A673 (cell line): ENCODE measurements around the gene RBPMS2. TPM values are rescaled to one million over a fixed set of nuclear protein-coding genes. Genes with fewer than 3 reads are reported as not detected.

ENCODE experiments used
- BruUV-seq: library from RNA; stranded (reverse); fragments of 400-500 nt; replicated peaks from 2 replicates; lab custom pipeline; 2021; lab: Mats Ljungman, UMichigan
- CTCF ChIA-PET: fragments of 300-600 bp; sonication (Branson Sonifier 250); formaldehyde crosslinking; loops from one replicate; lab custom pipeline; 2022; ENCODE audit warnings: antibody characterized with exemption; lab: Charles Lee
- POLR2A ChIA-PET: fragments of 300-600 bp; sonication (Branson Sonifier 250); formaldehyde crosslinking; loops from one replicate; lab custom pipeline; 2022; ENCODE audit warnings: antibody characterized with exemption; ENCODE audit not compliant: low non-redundant PET; lab: Charles Lee
- DNase-seq: peaks from one replicate; pipeline ENCODE4 v3.0.0-alpha.2; 2015; ENCODE audit warnings: low spot score
- H3K27ac ChIP-seq: fragments of 200-600 bp; sonication (generic); 2 replicates; pipeline ENCODE4 v1.5.1; 2016; ENCODE audit warnings: mixed run types, low read depth, mild to moderate bottlenecking, mixed read lengths, antibody characterized with exemption, low read length; ENCODE audit not compliant: poor library complexity, severe bottlenecking
- H3K27me3 ChIP-seq: fragments of 200-600 bp; sonication (generic); replicated peaks from 2 replicates; pipeline ENCODE4 v1.6.1; 2017; ENCODE audit warnings: mixed run types, low read depth, mild to moderate bottlenecking, mixed read lengths, antibody characterized with exemption, low read length; ENCODE audit not compliant: insufficient read depth, poor library complexity
- H3K36me3 ChIP-seq: fragments of 200-600 bp; sonication (generic); 2 replicates; pipeline ENCODE4 v1.6.1; 2016; ENCODE audit warnings: mixed run types, mild to moderate bottlenecking, mixed read lengths, antibody characterized with exemption, low read length; ENCODE audit not compliant: insufficient read depth, poor library complexity, severe bottlenecking
- H3K4me1 ChIP-seq: fragments of 200-600 bp; sonication (generic); 2 replicates; pipeline ENCODE4 v1.6.1; 2017; ENCODE audit warnings: mixed run types, mild to moderate bottlenecking, mixed read lengths, antibody characterized with exemption, low read length; ENCODE audit not compliant: insufficient read depth, poor library complexity, severe bottlenecking
- H3K4me3 ChIP-seq: fragments of 200-600 bp; sonication (generic); 2 replicates; pipeline ENCODE4 v1.5.1; 2016; ENCODE audit warnings: low read depth, mixed run types, mild to moderate bottlenecking, mixed read lengths, low read length; ENCODE audit not compliant: poor library complexity, severe bottlenecking
- H3K9me3 ChIP-seq: fragments of 200-600 bp; sonication (generic); 2 replicates; pipeline ENCODE4 v1.6.1; 2016; ENCODE audit warnings: mixed run types, low read depth, mild to moderate bottlenecking, mixed read lengths, antibody characterized with exemption, low read length; ENCODE audit not compliant: poor library complexity, severe bottlenecking
- EZH2 ChIP-seq: fragments of 200-600 bp; sonication (generic); IDR thresholded peaks from 2 replicates; pipeline ENCODE4 v1.6.1; 2017; ENCODE audit warnings: borderline replicate concordance, low read depth, mild to moderate bottlenecking, mixed read lengths, antibody characterized with exemption, low read length; ENCODE audit not compliant: poor library complexity, severe bottlenecking
- intact Hi-C: fragments of 100-400 bp; cut with micrococcal nuclease; formaldehyde crosslinking; loops from one replicate; pipeline ENCODE4 v1.10.0; 2022; ENCODE audit not compliant: unreplicated experiment
- total RNA-seq: library from RNA; stranded (reverse); gene quantifications from 2 replicates; pipeline ENCODE4 v1.2.3, GENCODE V29; 2021
- TF ChIP-seq, protein P1 (sequence below): fragments of 300-800, 200-600 bp; sonication (generic); conservative IDR thresholded peaks from 2 replicates; pipeline ENCODE4 v1.5.1; 2017; ENCODE audit warnings: low read depth, mild to moderate bottlenecking, antibody characterized with exemption, low read length, moderate library complexity, mixed read lengths

Gene RBPMS2
- total RNA-seq, 1 experiment from 2014 or later = 2.9 TPM

DNA sequence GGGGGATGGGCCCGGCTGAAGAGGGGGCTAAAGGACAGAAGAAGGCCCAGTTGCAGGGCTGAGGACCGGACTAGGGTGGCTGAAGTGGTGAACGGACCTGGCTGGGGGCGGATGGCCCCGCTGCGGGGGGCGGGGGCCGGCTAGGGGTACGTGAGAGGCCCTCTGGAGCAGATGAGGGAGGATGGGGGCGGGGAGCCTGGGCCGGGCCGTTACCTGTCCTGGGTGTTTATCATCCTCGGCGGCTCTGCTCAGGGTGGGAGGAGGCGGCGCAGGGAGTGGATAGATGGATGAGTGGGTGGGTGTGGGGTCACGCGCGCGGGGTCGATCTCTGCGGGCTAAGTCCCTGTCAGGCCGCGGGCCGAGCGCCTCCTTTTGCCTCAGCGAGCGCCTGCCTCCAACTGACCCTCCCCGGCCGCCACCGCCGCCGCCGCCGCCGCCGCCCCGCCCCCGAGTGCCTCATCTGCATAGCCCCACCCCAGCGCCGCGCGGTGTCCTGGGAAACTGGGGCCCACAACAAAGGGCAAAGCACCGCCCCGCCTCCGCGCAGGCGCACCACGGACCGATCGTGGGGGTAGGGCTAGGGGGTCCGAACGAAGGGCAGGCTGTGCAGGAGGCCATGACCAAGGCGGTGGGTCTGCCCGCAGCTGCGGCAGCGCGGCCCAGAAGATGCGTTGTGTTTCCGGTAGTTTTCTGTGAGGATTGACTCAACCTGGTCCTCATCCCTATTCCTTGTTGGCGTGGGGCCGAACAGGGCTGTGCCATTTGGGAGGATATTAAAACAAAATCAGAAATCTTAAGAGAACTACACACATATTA, 72.4 kb downstream of the RBPMS2 start:
- peak overlapping the region; percentile 71 for H3K4me3 ChIP-seq
- TF ChIP-seq EZH2 = no peak
- TF ChIP-seq, protein P1, sequence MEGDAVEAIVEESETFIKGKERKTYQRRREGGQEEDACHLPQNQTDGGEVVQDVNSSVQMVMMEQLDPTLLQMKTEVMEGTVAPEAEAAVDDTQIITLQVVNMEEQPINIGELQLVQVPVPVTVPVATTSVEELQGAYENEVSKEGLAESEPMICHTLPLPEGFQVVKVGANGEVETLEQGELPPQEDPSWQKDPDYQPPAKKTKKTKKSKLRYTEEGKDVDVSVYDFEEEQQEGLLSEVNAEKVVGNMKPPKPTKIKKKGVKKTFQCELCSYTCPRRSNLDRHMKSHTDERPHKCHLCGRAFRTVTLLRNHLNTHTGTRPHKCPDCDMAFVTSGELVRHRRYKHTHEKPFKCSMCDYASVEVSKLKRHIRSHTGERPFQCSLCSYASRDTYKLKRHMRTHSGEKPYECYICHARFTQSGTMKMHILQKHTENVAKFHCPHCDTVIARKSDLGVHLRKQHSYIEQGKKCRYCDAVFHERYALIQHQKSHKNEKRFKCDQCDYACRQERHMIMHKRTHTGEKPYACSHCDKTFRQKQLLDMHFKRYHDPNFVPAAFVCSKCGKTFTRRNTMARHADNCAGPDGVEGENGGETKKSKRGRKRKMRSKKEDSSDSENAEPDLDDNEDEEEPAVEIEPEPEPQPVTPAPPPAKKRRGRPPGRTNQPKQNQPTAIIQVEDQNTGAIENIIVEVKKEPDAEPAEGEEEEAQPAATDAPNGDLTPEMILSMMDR = 0 out of 2 replicates have a peak, but pooled peaks have one; percentile 8
- CTCF ChIA-PET = no interaction called here
- no peaks in the 10 kb centered on the region for H3K36me3 ChIP-seq
- H3K4me1 ChIP-seq = peaks cover 37% of the 10 kb centered on the region
- peak; percentile 95 for DNase-seq
- H3K27ac ChIP-seq = peak overlapping the region; percentile 76
- H3K9me3 ChIP-seq = no peaks in the 10 kb centered on the region
- intact Hi-C loops = no loop called here
- POLR2A ChIA-PET = no interaction called here
- no peaks in the 10 kb centered on the region for H3K27me3 ChIP-seq
- no TSS peak for BruUV-seq

DNA sequence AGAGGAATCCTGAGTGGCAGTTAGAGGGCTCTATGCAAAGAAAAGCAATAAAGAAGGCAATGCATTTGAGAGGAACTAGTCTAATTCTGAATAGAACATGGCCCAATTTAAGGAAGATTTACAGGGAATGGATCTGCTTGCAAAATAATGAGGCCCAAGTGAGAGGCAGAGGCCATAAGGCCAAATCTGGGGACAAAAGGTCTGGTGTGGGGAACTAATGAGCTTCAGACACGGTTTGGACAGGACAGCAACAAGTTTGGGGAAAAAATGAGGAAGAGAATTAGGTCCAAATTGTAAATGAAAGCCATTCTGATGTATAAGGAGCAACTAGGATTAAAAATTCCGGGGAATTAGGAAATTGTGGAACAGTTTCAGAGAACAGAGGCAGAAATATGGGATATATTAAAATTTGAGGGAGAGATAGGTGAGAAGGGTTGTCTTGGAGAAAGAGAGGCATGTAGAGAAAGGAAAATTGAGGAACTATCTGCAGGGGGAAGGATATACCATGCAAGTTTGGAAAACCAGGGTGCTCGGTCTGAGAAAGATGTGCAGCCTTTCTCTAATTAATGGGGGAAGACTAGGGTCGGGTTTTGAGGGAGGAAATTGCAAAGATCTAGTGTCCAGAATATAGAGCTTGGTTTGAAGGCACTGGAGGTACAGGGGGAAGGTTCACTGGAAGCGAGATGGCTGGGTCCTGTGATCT, 73.8 kb downstream of the RBPMS2 start:
- DNase-seq = no peak
- peak overlapping the region; percentile 76 for H3K27ac ChIP-seq
- no peaks in the 10 kb centered on the region for H3K36me3 ChIP-seq
- H3K4me3 ChIP-seq = peak overlapping the region; percentile 71
- ChIA-PET CTCF (interaction anchor here (0.8 kb wide), 1 partner anchor 552 kb away, joined by 8 read pairs; no protein-coding TSS in a partner anchor), POLR2A (no interaction called here)
- peaks cover 37% of the 10 kb centered on the region for H3K4me1 ChIP-seq
- no peaks in the 10 kb centered on the region for H3K27me3 ChIP-seq
- no peak for TF ChIP-seq EZH2
- TF ChIP-seq, protein P1 = no peak
- H3K9me3 ChIP-seq = no peaks in the 10 kb centered on the region
- no TSS peak for BruUV-seq
- intact Hi-C loops = no loop called here

DNA sequence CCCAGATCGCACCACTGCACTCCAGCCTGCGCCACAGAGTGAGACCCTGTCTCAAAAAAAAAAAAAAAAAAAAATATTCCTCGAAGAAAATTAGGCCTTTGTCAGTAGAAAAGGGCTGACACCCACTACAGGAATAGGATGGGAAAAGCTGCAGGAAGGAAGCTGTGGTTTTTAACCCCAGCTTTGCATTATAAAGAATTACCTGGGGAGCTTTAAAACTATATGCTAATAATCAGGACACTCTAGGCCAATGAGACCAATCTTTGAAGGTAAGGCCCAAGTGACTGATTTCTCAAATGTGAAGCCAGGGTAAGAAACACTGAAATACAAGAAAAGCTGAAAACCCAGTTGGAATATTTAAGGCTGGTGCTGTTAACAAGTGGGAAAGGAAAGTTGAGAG, 74.3 kb downstream of the RBPMS2 start:
- no TSS peak for BruUV-seq
- ChIA-PET POLR2A (no interaction called here), CTCF (interaction anchor here (0.8 to 1.3 kb wide), 2 partner anchors 14 to 551 kb away, joined by 4 to 8 read pairs; no protein-coding TSS in a partner anchor)
- no peaks in the 10 kb centered on the region for H3K9me3 ChIP-seq
- H3K27ac ChIP-seq = no peak overlapping the region
- no peaks in the 10 kb centered on the region for H3K36me3 ChIP-seq
- TF ChIP-seq, protein P1 = no peak
- no peak for TF ChIP-seq EZH2
- no peak for DNase-seq
- peaks cover 42% of the 10 kb centered on the region for H3K4me1 ChIP-seq
- H3K27me3 ChIP-seq = no peaks in the 10 kb centered on the region
- H3K4me3 ChIP-seq = peak overlapping the region; percentile 71
- intact Hi-C loops = no loop called here
